ENCODE measurements around the gene SPATA31E1.

Gene SPATA31E1

GRCh38 chr9:87864915-87865314 lies 17.8 kb upstream of the SPATA31E1 start:
- Histone ChIP-seq H3K4me1 (ENCODE audit: control insufficient read depth in 1 of 2, insufficient read depth in 2 of 2, low read length in 2 of 2) (no peaks in the 10 kb centered on the region), H3K27ac (ENCODE audit: low read length) (no peak overlapping the region), H3K36me3 (ENCODE audit: control insufficient read depth in 1 of 2, insufficient read depth in 2 of 2, low read length in 2 of 2) (no peaks in the 10 kb centered on the region), H3K4me3 (ENCODE audit: low read depth in 1 of 2, low read length in 2 of 2) (no peak overlapping the region), H3K9me3 (ENCODE audit: control insufficient read depth in 1 of 2, low read length in 2 of 2) (peaks cover 0 to 7% of the 10 kb centered on the region in 2 donors), H3K27me3 (ENCODE audit: low read depth, low read length) (no peaks in the 10 kb centered on the region)

GRCh38 chr9:87865626-87866025 lies 17.1 kb upstream of the SPATA31E1 start:
- no peak overlapping the region for H3K27ac ChIP-seq (ENCODE audit: low read length)
- no peaks in the 10 kb centered on the region for H3K36me3 ChIP-seq (ENCODE audit: control insufficient read depth in 1 of 2, insufficient read depth in 2 of 2, low read length in 2 of 2)
- peaks cover 0 to 7% of the 10 kb centered on the region in 2 donors for H3K9me3 ChIP-seq (ENCODE audit: control insufficient read depth in 1 of 2, low read length in 2 of 2)
- no peaks in the 10 kb centered on the region for H3K27me3 ChIP-seq (ENCODE audit: low read depth, low read length)
- no peaks in the 10 kb centered on the region for H3K4me1 ChIP-seq (ENCODE audit: control insufficient read depth in 1 of 2, insufficient read depth in 2 of 2, low read length in 2 of 2)
- H3K4me3 ChIP-seq (ENCODE audit: low read depth in 1 of 2, low read length in 2 of 2), result no peak overlapping the region

- H3K4me3 ChIP-seq (ENCODE audit: low read depth in 1 of 2, low read length in 2 of 2), result no peak overlapping the region
- peaks cover 0 to 7% of the 10 kb centered on the region in 2 donors for H3K4me1 ChIP-seq (ENCODE audit: control insufficient read depth in 1 of 2, insufficient read depth in 2 of 2, low read length in 2 of 2)
- no peak overlapping the region for H3K27ac ChIP-seq (ENCODE audit: low read length)
Measured at GRCh38 chr9:87867391-87867790, 15.3 kb upstream of the SPATA31E1 start.

DNA sequence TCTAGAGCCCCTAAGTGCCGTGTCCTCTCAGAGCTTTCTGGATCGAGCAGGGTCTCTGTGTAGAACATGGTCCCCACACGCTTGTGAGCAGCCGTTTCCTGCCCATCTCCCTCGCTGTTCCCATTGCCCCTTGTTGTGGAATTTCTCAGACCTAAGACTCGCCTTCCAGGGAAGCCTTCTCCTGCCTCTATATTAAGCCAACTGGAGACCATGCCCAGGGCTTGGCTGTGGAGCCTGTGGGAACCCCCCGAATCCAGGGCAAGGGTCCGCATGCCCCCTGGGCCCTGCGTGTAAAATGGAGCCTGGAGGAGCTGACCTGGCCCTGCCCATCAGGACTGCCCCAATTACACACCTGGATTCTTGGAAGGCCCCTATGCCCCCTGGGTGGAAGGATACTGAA lies 14.5 kb upstream of the SPATA31E1 start:
- no peaks in the 10 kb centered on the region for H3K36me3 ChIP-seq (ENCODE audit: control insufficient read depth in 1 of 2, insufficient read depth in 2 of 2, low read length in 2 of 2)
- H3K4me3 ChIP-seq (ENCODE audit: low read depth in 1 of 2, low read length in 2 of 2), result no peak overlapping the region
- H3K27ac ChIP-seq (ENCODE audit: low read length), result no peak overlapping the region
- peaks cover 0 to 13% of the 10 kb centered on the region in 2 donors for H3K4me1 ChIP-seq (ENCODE audit: control insufficient read depth in 1 of 2, insufficient read depth in 2 of 2, low read length in 2 of 2)
- no peaks in the 10 kb centered on the region for H3K9me3 ChIP-seq (ENCODE audit: control insufficient read depth in 1 of 2, low read length in 2 of 2)
- no peaks in the 10 kb centered on the region for H3K27me3 ChIP-seq (ENCODE audit: low read depth, low read length)

More at GRCh38 chr9:87867391-87867790, 15.3 kb upstream of the SPATA31E1 start:
- no peaks in the 10 kb centered on the region for H3K27me3 ChIP-seq (ENCODE audit: low read depth, low read length)
- H3K9me3 ChIP-seq (ENCODE audit: control insufficient read depth in 1 of 2, low read length in 2 of 2), result no peaks in the 10 kb centered on the region
- no peaks in the 10 kb centered on the region for H3K36me3 ChIP-seq (ENCODE audit: control insufficient read depth in 1 of 2, insufficient read depth in 2 of 2, low read length in 2 of 2)

DNA sequence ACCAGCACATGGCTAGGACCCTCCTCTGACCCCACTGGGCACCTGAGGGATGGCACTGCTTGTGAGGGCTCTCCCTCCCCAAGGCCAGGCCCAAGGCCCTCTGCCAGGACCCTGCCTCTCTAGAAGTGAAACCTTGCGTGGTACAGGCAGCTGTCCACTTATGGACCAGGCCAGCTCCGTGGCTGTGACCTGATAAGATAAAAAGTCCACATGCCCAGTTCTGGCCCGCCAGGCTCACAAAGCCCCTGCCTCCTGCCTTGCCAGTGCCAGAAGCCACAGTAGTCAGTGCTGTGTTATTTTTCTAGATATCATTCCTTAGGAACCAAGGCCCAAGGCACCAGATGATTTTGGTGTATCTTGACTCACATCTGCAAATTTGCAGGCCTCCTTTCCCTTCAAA lies 14.0 kb upstream of the SPATA31E1 start:
- no peak overlapping the region for H3K27ac ChIP-seq (ENCODE audit: low read length)

GRCh38 chr9:87869082-87869481 lies 13.6 kb upstream of the SPATA31E1 start:
- H3K4me3 ChIP-seq (ENCODE audit: low read depth in 1 of 2, low read length in 2 of 2), result no peak overlapping the region
- H3K9me3 ChIP-seq (ENCODE audit: control insufficient read depth in 1 of 2, low read length in 2 of 2), result no peaks in the 10 kb centered on the region
- peaks cover 0 to 13% of the 10 kb centered on the region in 2 donors for H3K4me1 ChIP-seq (ENCODE audit: control insufficient read depth in 1 of 2, insufficient read depth in 2 of 2, low read length in 2 of 2)
- H3K36me3 ChIP-seq (ENCODE audit: control insufficient read depth in 1 of 2, insufficient read depth in 2 of 2, low read length in 2 of 2), result no peaks in the 10 kb centered on the region
- no peak overlapping the region for H3K27ac ChIP-seq (ENCODE audit: low read length)
- no peaks in the 10 kb centered on the region for H3K27me3 ChIP-seq (ENCODE audit: low read depth, low read length)

More for the DNA sequence above, 14.0 kb upstream of the SPATA31E1 start:
- Histone ChIP-seq H3K4me3 (ENCODE audit: low read depth in 1 of 2, low read length in 2 of 2) (no peak overlapping the region), H3K27me3 (ENCODE audit: low read depth, low read length) (no peaks in the 10 kb centered on the region), H3K36me3 (ENCODE audit: control insufficient read depth in 1 of 2, insufficient read depth in 2 of 2, low read length in 2 of 2) (no peaks in the 10 kb centered on the region), H3K4me1 (ENCODE audit: control insufficient read depth in 1 of 2, insufficient read depth in 2 of 2, low read length in 2 of 2) (peaks cover 0 to 13% of the 10 kb centered on the region in 2 donors), H3K9me3 (ENCODE audit: control insufficient read depth in 1 of 2, low read length in 2 of 2) (no peaks in the 10 kb centered on the region)

DNA sequence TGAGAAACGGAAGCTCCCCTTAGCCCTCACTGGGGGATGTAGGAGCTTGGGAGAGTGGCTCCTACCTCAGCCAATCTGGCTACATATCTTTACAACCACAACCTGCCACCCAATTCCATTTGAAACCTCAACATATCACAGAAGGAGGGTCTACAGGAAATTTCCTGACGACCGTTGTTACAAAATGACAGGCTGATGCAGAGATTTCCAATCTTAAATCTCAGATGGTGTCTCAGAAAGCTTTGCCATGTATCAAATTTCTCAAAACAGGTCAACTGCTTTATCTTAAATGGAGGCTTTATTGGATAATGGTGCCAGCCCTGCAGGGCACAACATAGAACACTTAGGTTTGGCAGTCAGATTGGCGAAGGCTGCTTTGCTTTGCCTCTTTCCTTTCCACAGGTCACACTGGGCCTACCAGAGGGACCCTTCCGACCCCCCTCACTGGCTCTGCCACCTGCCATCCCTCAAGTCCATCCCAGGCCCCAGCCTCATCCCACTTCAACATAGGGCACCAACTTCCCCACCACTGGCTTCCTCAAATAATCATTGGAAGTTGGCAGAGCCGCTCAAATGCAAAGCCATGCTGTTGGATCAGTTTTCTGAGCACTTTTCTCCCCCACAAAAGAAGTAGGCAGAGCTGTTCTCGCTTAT lies 11.1 kb upstream of the SPATA31E1 start:
- no peaks in the 10 kb centered on the region for H3K27me3 ChIP-seq (ENCODE audit: low read depth, low read length)
- no peaks in the 10 kb centered on the region for H3K36me3 ChIP-seq (ENCODE audit: control insufficient read depth in 1 of 2, insufficient read depth in 2 of 2, low read length in 2 of 2)
- H3K27ac ChIP-seq (ENCODE audit: low read length), result no peak overlapping the region
- peaks cover 4 to 13% of the 10 kb centered on the region in 2 donors for H3K4me1 ChIP-seq (ENCODE audit: control insufficient read depth in 1 of 2, insufficient read depth in 2 of 2, low read length in 2 of 2)
- no peak overlapping the region for H3K4me3 ChIP-seq (ENCODE audit: low read depth in 1 of 2, low read length in 2 of 2)
- no peaks in the 10 kb centered on the region for H3K9me3 ChIP-seq (ENCODE audit: control insufficient read depth in 1 of 2, low read length in 2 of 2)

DNA sequence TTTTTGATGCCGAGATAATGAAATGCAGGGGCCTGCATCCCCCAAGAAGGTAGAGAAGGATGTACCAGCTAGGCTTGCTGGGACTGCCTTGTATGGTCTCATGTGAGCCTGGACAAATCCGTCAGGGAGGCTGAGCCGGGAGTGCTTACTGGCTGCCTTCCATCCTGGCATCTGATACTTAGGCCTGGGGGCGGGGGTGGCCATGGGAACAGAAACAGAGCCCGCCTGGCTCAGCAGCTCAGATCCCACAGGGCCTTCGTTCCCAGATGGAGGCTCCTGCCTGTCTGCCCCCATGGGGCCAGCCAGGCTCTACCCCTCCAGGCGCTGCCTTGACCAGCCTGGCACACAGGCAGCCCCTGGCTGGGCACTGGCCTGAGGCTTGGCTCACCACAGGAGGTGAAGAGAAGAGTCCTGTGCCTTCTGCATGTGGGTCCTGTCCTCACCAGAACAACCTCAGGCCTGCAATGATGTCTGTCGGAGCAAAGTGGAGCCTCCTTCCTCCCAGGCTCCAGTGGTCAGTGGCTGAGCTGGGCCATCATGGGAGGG lies 10.5 kb upstream of the SPATA31E1 start:
- H3K27ac ChIP-seq (ENCODE audit: low read length), result peak overlapping the region; percentile 33
- H3K4me1 ChIP-seq (ENCODE audit: control insufficient read depth in 1 of 2, insufficient read depth in 2 of 2, low read length in 2 of 2), result peaks cover 5 to 13% of the 10 kb centered on the region in 2 donors
- H3K36me3 ChIP-seq (ENCODE audit: control insufficient read depth in 1 of 2, insufficient read depth in 2 of 2, low read length in 2 of 2), result no peaks in the 10 kb centered on the region
- no peaks in the 10 kb centered on the region for H3K27me3 ChIP-seq (ENCODE audit: low read depth, low read length)
- H3K4me3 ChIP-seq (ENCODE audit: low read depth in 1 of 2, low read length in 2 of 2), result no peak overlapping the region
- H3K9me3 ChIP-seq (ENCODE audit: control insufficient read depth in 1 of 2, low read length in 2 of 2), result no peaks in the 10 kb centered on the region

GRCh38 chr9:87873607-87874303 lies 8.9 kb upstream of the SPATA31E1 start:
- no peaks in the 10 kb centered on the region for H3K27me3 ChIP-seq (ENCODE audit: low read depth, low read length)

DNA sequence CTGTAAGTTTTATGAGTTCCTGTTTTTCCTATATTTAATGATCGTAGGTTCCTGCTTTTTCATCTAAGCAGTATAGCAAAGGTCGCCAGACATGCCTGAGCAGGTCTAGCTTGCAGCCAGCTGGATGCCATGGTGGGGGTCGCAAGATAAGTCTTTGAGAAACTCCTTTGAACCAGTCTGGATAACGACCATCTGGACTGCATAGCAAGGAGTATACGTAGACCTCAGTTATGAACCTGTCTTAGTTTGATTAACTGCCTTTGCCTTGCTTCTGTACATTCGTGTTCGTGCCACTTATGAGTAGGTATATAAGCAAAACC lies 8.4 kb upstream of the SPATA31E1 start:
- H3K27me3 ChIP-seq (ENCODE audit: low read depth, low read length), result no peaks in the 10 kb centered on the region

More at GRCh38 chr9:87873607-87874303, 8.9 kb upstream of the SPATA31E1 start:
- Histone ChIP-seq H3K36me3 (ENCODE audit: control insufficient read depth in 1 of 2, insufficient read depth in 2 of 2, low read length in 2 of 2) (no peaks in the 10 kb centered on the region), H3K9me3 (ENCODE audit: control insufficient read depth in 1 of 2, low read length in 2 of 2) (no peaks in the 10 kb centered on the region), H3K4me3 (ENCODE audit: low read depth in 1 of 2, low read length in 2 of 2) (no peak overlapping the region), H3K27ac (ENCODE audit: low read length) (peak overlapping the region; percentile 5), H3K4me1 (ENCODE audit: control insufficient read depth in 1 of 2, insufficient read depth in 2 of 2, low read length in 2 of 2) (peaks cover 5 to 13% of the 10 kb centered on the region in 2 donors)

GRCh38 chr9:87875060-87875459 lies 7.6 kb upstream of the SPATA31E1 start:
- Histone ChIP-seq H3K27ac (ENCODE audit: low read length) (no peak overlapping the region), H3K4me3 (ENCODE audit: low read depth in 1 of 2, low read length in 2 of 2) (no peak overlapping the region), H3K36me3 (ENCODE audit: control insufficient read depth in 1 of 2, insufficient read depth in 2 of 2, low read length in 2 of 2) (no peaks in the 10 kb centered on the region), H3K27me3 (ENCODE audit: low read depth, low read length) (no peaks in the 10 kb centered on the region), H3K9me3 (ENCODE audit: control insufficient read depth in 1 of 2, low read length in 2 of 2) (no peaks in the 10 kb centered on the region), H3K4me1 (ENCODE audit: control insufficient read depth in 1 of 2, insufficient read depth in 2 of 2, low read length in 2 of 2) (peaks cover 5 to 13% of the 10 kb centered on the region in 2 donors)

More for the DNA sequence above, 8.4 kb upstream of the SPATA31E1 start:
- Histone ChIP-seq H3K4me1 (ENCODE audit: control insufficient read depth in 1 of 2, insufficient read depth in 2 of 2, low read length in 2 of 2) (peaks cover 5 to 13% of the 10 kb centered on the region in 2 donors), H3K36me3 (ENCODE audit: control insufficient read depth in 1 of 2, insufficient read depth in 2 of 2, low read length in 2 of 2) (no peaks in the 10 kb centered on the region), H3K9me3 (ENCODE audit: control insufficient read depth in 1 of 2, low read length in 2 of 2) (no peaks in the 10 kb centered on the region), H3K4me3 (ENCODE audit: low read depth in 1 of 2, low read length in 2 of 2) (no peak overlapping the region), H3K27ac (ENCODE audit: low read length) (peak overlapping the region; percentile 5)

Measured in muscle layer of duodenum (tissue), 2 donors.